Cardiac fibroblast (primary cell): ENCODE measurements around the gene AKAP12.
A peak's percentile ranks its signal among the peaks of the same experiment; 100 is the strongest.

ENCODE experiments used
- DNase-seq, 2 donors: peaks; one replicate each; pipeline versions ENCODE4 v3.0.0 to v3.0.0-alpha.2; 2010; ENCODE audit warnings: low read depth in 2 of 2
- H3K4me3 ChIP-seq, 2 donors: replicated peaks in 1 of 2; 1 replicate in 1 of 2; 2 replicates in 1 of 2; pipeline ENCODE4 v1.5.1; 2011; ENCODE audit warnings: low read depth in 2 of 2, low read length in 2 of 2, mild to moderate bottlenecking in 2 of 2, moderate library complexity in 1 of 2
- CTCF ChIP-seq: IDR thresholded peaks from one replicate; pipeline ENCODE4 v1.5.1; 2011; ENCODE audit warnings: low read depth, mild to moderate bottlenecking, low read length, inconsistent platforms

The AKAP12 gene

GRCh38 chr6:151324488-151324825 is 84.7 kb downstream of the AKAP12 start:
- DNase-seq, result no peak
- H3K4me3 ChIP-seq, result no peak overlapping the region
- TF ChIP-seq CTCF, result no peak

DNA sequence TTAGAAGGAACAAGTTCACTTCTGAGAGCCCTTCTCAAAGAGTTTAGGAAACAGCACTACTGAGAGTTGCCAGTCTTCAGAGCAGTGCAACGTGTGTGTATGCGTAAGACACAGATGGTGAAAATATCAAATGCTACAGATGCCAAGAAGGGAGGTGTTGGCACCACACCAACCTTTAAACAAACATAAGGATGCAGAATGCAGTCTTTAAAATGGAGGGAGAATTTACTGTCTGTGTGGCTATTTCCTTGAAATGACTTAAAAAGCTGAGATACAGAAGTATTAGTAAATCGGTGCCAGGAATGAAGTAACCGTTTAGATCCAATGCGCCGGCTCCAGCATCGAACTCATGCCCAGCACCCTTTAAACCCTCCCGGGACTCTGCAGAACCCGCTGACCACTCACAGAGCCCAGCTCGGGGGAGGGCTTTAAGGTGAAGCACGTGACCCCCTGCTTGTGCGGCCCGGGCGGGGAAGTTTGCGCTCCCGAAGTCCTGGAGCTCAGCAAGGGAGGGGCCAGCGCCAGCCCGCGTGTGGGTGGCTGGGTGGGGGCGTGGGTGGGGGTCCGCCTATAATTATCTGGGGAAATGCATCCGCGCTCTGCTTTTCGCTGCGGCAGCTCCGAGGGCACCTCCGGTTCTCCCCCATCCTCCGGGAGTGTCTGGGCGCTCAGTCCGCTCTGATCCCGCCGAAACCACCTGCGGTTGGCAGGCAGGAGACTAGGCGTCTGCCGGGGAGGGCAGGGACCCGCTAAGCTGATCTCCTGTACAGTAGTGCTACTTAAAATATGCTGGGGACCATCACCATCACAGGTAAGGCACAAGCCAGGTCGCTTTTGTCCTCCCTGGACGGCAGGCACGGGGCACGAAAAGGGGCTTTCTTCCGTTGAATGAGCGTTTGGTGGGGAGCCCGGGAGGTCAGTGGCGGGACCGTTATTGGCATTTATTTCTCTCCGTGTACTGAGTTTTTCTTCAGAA is 85.6 kb downstream of the AKAP12 start:
- peak overlapping the region; percentile 66 to 69 for H3K4me3 ChIP-seq
- TF ChIP-seq CTCF, result no peak
- DNase-seq, result peak; percentile 87 to 89

GRCh38 chr6:151326116-151326825 is 86.5 kb downstream of the AKAP12 start:
- peak; percentile 19 to 33 for DNase-seq
- H3K4me3 ChIP-seq, result peak overlapping the region; percentile 66 to 69
- TF ChIP-seq CTCF, result no peak

DNA sequence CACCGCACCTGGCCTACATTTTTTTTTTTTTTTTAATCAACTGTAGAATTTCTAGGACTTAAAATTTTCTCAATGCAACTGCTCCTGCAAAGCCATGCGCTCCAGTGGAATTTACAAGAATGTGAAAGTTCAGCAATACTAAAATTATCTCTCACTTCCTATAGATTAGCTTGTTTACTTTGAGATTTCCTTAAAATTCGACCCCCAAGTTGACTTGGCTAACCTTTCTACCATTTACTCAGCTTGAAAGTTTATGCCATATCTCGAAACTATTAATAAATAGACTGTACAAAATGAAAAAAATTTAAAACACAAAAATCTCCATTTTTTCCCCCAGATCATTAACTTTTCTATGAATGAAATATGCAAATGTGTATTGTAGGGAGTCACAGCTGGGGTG is 87.3 kb downstream of the AKAP12 start:
- TF ChIP-seq CTCF, result no peak
- peak overlapping the region in 1 of 2 donors; percentile 66 for H3K4me3 ChIP-seq
- peak in 1 of 2 donors; percentile 29 for DNase-seq

DNA sequence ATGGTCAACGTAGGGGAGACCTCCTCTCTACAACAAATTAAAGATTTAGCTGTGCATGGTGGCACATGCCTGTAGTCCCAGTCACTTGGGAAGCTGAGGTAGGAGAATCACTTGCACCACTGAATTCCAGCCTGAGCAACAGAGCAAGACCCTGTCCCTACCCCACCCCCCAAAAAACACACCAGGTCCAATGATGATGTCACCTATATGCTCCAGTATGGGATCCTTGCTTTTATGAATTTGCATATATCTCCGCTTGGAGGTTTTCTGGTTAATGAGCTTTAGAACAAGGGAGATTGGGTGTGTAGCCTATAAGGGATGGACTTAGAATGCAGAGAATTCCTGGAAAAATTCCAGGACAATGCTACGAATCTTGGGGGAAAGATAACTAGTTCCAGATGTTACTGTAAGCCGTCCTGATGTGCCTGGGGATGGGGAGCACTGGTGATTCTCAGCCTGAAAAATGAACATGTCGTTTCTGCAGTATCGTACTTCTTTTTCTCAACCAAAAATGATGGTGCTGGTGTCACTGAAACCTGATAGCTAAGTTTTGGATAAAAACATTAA is 90.4 kb downstream of the AKAP12 start:
- TF ChIP-seq CTCF, result no peak
- peak; percentile 69 to 87 for DNase-seq
- H3K4me3 ChIP-seq, result no peak overlapping the region

DNA sequence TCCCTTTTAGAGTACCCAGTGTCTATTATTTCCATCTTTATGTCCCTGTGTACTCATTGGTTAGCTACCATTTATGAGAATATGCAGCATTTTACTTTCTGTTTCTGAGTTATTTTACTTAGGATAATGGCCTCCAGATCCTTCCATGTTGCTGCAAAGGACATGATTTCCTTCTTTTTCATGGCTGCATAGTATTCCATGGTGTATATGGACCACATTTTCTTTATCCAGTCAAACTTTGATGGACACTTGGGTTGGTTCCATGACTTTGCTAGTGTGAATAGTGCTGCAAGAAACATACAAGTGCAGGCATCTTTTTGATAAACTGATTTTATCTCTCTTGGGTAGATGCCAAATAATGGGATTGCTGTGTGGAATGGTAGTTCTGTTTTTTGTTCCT is 96.2 kb downstream of the AKAP12 start:
- no peak overlapping the region for H3K4me3 ChIP-seq
- no peak for DNase-seq
- no peak for TF ChIP-seq CTCF
